Measurements from ENCODE around the gene RABGGTA.

GRCh38 chr14:24307575-24308341 lies 36.4 kb upstream of the RABGGTA start, which contains the start of gene CIDEB:
- peak; percentile 95 to 97 for TF ChIP-seq CTCF (conservative IDR thresholded peaks at IDR 0.05 in 1 of 2, IDR thresholded peaks at IDR 0.05 in 1 of 2; ENCODE audit: extremely low read depth in 1 of 2, insufficient read depth in 1 of 2, low read depth in 1 of 2, low read length in 2 of 2)
- TF ChIP-seq EZH2 (IDR thresholded peaks at IDR 0.05; ENCODE audit: borderline replicate concordance, low read length): no peak
